Neural crest cell (in vitro differentiated cells): Measurements from ENCODE around the gene CCDC60. TPM values are rescaled to one million over a fixed set of nuclear protein-coding genes. Genes with fewer than 3 reads are reported as not detected.

Experiments used
- DNase-seq: peaks from one replicate; pipeline ENCODE4 v3.0.0; 2021; ENCODE audit warnings: low read depth, mixed read lengths, low spot score
- H3K27ac Mint-ChIP-seq: one replicate; pipeline ENCODE4 v1.8.0; 2021; ENCODE audit warnings: mild to moderate bottlenecking, mixed read lengths; ENCODE audit not compliant: unreplicated experiment
- H3K27me3 Mint-ChIP-seq: 2 replicates; pipeline ENCODE4 v1.8.0; 2021; ENCODE audit warnings: low read depth, mild to moderate bottlenecking, mixed read lengths
- H3K36me3 Mint-ChIP-seq: 2 replicates; pipeline ENCODE4 v1.8.0; 2021; ENCODE audit warnings: low read depth, mild to moderate bottlenecking, mixed read lengths
- H3K4me1 Mint-ChIP-seq: 2 replicates; pipeline ENCODE4 v1.8.0; 2021; ENCODE audit warnings: mixed read lengths
- H3K4me3 Mint-ChIP-seq: one replicate; pipeline ENCODE4 v1.8.0; 2021; ENCODE audit warnings: mild to moderate bottlenecking, mixed read lengths
- H3K9me3 Mint-ChIP-seq: 2 replicates; pipeline ENCODE4 v1.8.0; 2021; ENCODE audit warnings: mixed read lengths
- CTCF ChIP-seq: fragments of 200-600 bp; sonication (generic); conservative IDR thresholded peaks from 2 replicates; pipeline ENCODE4 v1.5.0; 2021; ENCODE audit warnings: antibody characterized with exemption, mild to moderate bottlenecking
- total RNA-seq: library from RNA; stranded (reverse); gene quantifications from 2 replicates; pipeline ENCODE4 v1.2.1, GENCODE V29; 2021

CCDC60 gene
- total RNA-seq, 1 donor from 2014 or later: 0.75 TPM

GRCh38 chr12:119544765-119545625, 210.5 kb downstream of the CCDC60 start:
- no peaks in the 10 kb centered on the region for H3K36me3 Mint-ChIP-seq

GRCh38 chr12:119546340-119546739, 211.8 kb downstream of the CCDC60 start:
- Mint-ChIP-seq H3K9me3 (no peaks in the 10 kb centered on the region), H3K36me3 (no peaks in the 10 kb centered on the region), H3K27me3 (peaks cover 81% of the 10 kb centered on the region), H3K4me1 (no peaks in the 10 kb centered on the region), H3K27ac (no peak overlapping the region), H3K4me3 (no peak overlapping the region)
- DNase-seq: no peak
- no peak for TF ChIP-seq CTCF

More at GRCh38 chr12:119544765-119545625, 210.5 kb downstream of the CCDC60 start:
- peak; percentile 73 for DNase-seq
- Mint-ChIP-seq H3K27me3 (peaks cover 74% of the 10 kb centered on the region), H3K9me3 (no peaks in the 10 kb centered on the region), H3K4me3 (no peak overlapping the region), H3K27ac (no peak overlapping the region), H3K4me1 (no peaks in the 10 kb centered on the region)
- TF ChIP-seq CTCF: peak; percentile 90

DNA sequence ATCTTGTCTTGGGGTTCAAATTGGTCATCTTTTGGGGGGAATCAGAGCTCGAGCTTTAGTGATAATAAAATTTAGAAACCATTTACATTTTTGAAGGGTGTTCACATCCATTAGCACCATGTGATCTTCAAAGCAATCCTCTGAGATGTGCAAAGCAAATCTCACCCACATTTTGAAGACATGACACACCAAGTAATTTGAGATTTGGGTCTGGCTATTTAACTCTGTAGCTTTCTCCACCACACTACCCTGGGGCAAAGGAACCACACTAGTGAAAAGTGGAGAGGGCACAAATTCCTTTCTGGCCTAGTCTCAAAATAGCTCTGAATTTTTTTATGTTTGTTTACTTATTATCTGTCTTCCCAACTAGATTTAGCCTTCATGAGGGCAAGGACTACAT, 212.5 kb downstream of the CCDC60 start:
- TF ChIP-seq CTCF: no peak
- peaks cover 82% of the 10 kb centered on the region for H3K27me3 Mint-ChIP-seq
- no peaks in the 10 kb centered on the region for H3K4me1 Mint-ChIP-seq
- H3K4me3 Mint-ChIP-seq: no peak overlapping the region
- no peaks in the 10 kb centered on the region for H3K9me3 Mint-ChIP-seq
- no peaks in the 10 kb centered on the region for H3K36me3 Mint-ChIP-seq
- DNase-seq: no peak
- no peak overlapping the region for H3K27ac Mint-ChIP-seq

- no peak for TF ChIP-seq CTCF
- Mint-ChIP-seq H3K4me1 (no peaks in the 10 kb centered on the region), H3K36me3 (no peaks in the 10 kb centered on the region), H3K27ac (no peak overlapping the region), H3K4me3 (no peak overlapping the region), H3K27me3 (peaks cover 58% of the 10 kb centered on the region), H3K9me3 (no peaks in the 10 kb centered on the region)
- DNase-seq: no peak
These were observed 222.3 kb downstream of the CCDC60 start for GRCh38 chr12:119556854-119557253.

DNA sequence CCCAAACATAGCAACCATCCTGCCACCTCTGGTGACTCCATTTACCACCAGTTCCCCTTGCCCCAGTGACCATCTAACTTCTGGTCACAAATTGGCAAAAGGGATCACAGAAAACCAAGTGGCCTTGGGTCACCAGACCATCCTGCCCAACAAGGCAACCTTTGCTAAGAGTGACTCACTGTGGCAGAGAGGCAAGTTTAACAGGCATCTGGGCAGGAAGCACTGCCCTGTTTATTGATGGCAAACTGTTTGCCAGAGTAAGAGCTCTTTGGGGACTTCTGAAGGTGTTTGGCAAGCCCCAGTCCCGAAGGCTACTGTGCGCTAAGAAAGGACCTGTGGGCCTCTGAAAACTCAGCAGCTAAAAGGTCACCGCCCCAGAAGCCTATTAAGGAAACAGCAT, 230.9 kb downstream of the CCDC60 start:
- Mint-ChIP-seq H3K36me3 (no peaks in the 10 kb centered on the region), H3K27ac (no peak overlapping the region), H3K4me1 (no peaks in the 10 kb centered on the region), H3K4me3 (no peak overlapping the region), H3K27me3 (peaks cover 27% of the 10 kb centered on the region), H3K9me3 (peaks cover 2% of the 10 kb centered on the region)
- no peak for DNase-seq
- TF ChIP-seq CTCF: no peak
